OCI-LY1 (cell line): ENCODE results near the gene DGCR6L.
"Not testable (repeated sequence)": the region's sequence is repeated elsewhere in the genome, so short reads cannot be mapped to it uniquely, and the experiment has no call there.

Experiments used
- EZH2 ChIP-seq: fragments of 200-600 bp; sonication (generic), shearing (Covaris generic); IDR thresholded peaks from 2 replicates; pipeline ENCODE4 v1.8.0; 2017; ENCODE audit warnings: borderline replicate concordance, mixed run types, mild to moderate bottlenecking, antibody characterized with exemption, low read length, moderate library complexity, mixed read lengths
- TF ChIP-seq, protein P1 (sequence below): fragments of 200-600 bp; sonication (generic), shearing (Covaris generic); IDR thresholded peaks from 2 replicates; pipeline ENCODE4 v1.5.1; 2017; ENCODE audit warnings: mild to moderate bottlenecking, antibody characterized with exemption, low read length, moderate library complexity, mixed read lengths

DNA sequence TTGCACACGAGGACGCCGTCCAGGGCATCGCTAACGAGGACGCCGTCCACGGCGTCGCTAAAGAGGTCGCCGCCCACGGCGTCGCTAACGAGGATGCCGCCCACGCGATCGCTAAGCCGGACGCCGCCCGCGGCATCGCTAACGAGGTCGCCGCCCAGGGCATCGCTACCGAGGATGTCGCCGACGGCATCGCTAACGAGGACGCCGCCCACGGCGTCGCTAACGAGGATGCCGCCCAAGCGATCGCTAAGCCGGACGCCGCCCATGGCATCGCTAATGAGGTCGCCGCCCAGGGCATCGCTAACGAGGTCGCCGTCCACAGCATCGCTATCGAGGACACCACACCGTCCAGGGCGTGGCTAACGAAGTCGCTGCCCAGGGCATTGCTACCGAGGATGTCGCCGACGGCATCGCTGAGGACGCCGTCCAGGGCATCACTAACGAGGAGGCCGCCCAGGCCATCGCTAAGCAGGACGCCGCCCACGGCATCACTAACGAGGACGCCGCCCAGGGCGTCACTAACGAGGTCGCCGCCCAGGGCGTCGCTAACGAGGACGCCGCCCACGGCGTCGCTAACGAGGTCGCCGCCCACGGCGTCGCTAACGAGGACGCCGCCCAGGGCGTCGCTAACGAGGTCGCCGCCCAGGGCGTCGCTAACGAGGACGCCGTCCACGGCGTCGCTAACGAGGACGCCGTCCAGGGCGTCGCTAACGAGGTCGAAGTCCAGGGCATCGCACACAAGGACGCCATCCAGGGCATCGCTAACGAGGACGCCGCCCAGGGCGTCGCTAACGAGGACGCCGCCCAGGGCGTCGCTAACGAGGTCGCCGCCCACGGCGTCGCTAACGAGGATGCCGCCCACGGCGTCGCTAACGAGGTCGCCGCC lies 41.2 kb upstream of the DGCR6L start:
- TF ChIP-seq, protein P1, sequence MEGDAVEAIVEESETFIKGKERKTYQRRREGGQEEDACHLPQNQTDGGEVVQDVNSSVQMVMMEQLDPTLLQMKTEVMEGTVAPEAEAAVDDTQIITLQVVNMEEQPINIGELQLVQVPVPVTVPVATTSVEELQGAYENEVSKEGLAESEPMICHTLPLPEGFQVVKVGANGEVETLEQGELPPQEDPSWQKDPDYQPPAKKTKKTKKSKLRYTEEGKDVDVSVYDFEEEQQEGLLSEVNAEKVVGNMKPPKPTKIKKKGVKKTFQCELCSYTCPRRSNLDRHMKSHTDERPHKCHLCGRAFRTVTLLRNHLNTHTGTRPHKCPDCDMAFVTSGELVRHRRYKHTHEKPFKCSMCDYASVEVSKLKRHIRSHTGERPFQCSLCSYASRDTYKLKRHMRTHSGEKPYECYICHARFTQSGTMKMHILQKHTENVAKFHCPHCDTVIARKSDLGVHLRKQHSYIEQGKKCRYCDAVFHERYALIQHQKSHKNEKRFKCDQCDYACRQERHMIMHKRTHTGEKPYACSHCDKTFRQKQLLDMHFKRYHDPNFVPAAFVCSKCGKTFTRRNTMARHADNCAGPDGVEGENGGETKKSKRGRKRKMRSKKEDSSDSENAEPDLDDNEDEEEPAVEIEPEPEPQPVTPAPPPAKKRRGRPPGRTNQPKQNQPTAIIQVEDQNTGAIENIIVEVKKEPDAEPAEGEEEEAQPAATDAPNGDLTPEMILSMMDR = not testable (repeated sequence)
- not testable (repeated sequence) for TF ChIP-seq EZH2
